ENCODE results near the gene KCTD10.

The KCTD10 gene

GRCh38 chr12:109492371-109492770, 15.3 kb upstream of the KCTD10 start:
- Histone ChIP-seq H3K4me3 (ENCODE audit: low read length, poor library complexity, severe bottlenecking) (no peak overlapping the region), H2AFZ (ENCODE audit: low read length) (no peak overlapping the region), H3K4me2 (ENCODE audit: low read depth, low read length, poor library complexity, severe bottlenecking) (no peak overlapping the region), H4K20me1 (ENCODE audit: insufficient read depth, low read length, poor library complexity, severe bottlenecking) (no peaks in the 10 kb centered on the region), H3K9me2 (replicated peaks; ENCODE audit: low read depth, low read length) (no peaks in the 10 kb centered on the region), H3K79me2 (ENCODE audit: insufficient read depth, low read length) (no peaks in the 10 kb centered on the region), H3K27me3 (ENCODE audit: insufficient read depth, low read length, poor library complexity, severe bottlenecking) (no peaks in the 10 kb centered on the region), H3F3A (ENCODE audit: low read depth) (no peaks in the 10 kb centered on the region), H3K4me1 (ENCODE audit: insufficient read depth, low read length, poor library complexity, severe bottlenecking) (no peaks in the 10 kb centered on the region), H3K9ac (ENCODE audit: low read depth, low read length, poor library complexity, severe bottlenecking) (no peak overlapping the region), H3K36me3 (ENCODE audit: insufficient read depth, low read length) (peaks cover 27% of the 10 kb centered on the region; the same call in 1 of the 2 replicates), H3K9me3 (ENCODE audit: insufficient read depth, low read depth, low read length) (no peaks in the 10 kb centered on the region)
- no peak for TF ChIP-seq EZH2phosphoT487 (IDR thresholded peaks at IDR 0.05; ENCODE audit: borderline replicate concordance)
- TF ChIP-seq, protein P1, sequence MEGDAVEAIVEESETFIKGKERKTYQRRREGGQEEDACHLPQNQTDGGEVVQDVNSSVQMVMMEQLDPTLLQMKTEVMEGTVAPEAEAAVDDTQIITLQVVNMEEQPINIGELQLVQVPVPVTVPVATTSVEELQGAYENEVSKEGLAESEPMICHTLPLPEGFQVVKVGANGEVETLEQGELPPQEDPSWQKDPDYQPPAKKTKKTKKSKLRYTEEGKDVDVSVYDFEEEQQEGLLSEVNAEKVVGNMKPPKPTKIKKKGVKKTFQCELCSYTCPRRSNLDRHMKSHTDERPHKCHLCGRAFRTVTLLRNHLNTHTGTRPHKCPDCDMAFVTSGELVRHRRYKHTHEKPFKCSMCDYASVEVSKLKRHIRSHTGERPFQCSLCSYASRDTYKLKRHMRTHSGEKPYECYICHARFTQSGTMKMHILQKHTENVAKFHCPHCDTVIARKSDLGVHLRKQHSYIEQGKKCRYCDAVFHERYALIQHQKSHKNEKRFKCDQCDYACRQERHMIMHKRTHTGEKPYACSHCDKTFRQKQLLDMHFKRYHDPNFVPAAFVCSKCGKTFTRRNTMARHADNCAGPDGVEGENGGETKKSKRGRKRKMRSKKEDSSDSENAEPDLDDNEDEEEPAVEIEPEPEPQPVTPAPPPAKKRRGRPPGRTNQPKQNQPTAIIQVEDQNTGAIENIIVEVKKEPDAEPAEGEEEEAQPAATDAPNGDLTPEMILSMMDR (conservative IDR thresholded peaks at IDR 0.05; ENCODE audit: low read length) = no peak

GRCh38 chr12:109491671-109492070, 14.6 kb upstream of the KCTD10 start:
- H2AFZ ChIP-seq (ENCODE audit: low read length) = no peak overlapping the region
- H3F3A ChIP-seq (ENCODE audit: low read depth) = no peaks in the 10 kb centered on the region
- H3K36me3 ChIP-seq (ENCODE audit: insufficient read depth, low read length) = peaks cover 31% of the 10 kb centered on the region; the same call in 1 of the 2 replicates
- no peak overlapping the region for H3K9ac ChIP-seq (ENCODE audit: low read depth, low read length, poor library complexity, severe bottlenecking)
- no peaks in the 10 kb centered on the region for H3K79me2 ChIP-seq (ENCODE audit: insufficient read depth, low read length)
- no peak overlapping the region for H3K4me2 ChIP-seq (ENCODE audit: low read depth, low read length, poor library complexity, severe bottlenecking)
- no peak for TF ChIP-seq EZH2phosphoT487 (IDR thresholded peaks at IDR 0.05; ENCODE audit: borderline replicate concordance)
- TF ChIP-seq, protein P1 (conservative IDR thresholded peaks at IDR 0.05; ENCODE audit: low read length) = no peak
- H3K27me3 ChIP-seq (ENCODE audit: insufficient read depth, low read length, poor library complexity, severe bottlenecking) = no peaks in the 10 kb centered on the region
- H3K9me2 ChIP-seq (replicated peaks; ENCODE audit: low read depth, low read length) = no peaks in the 10 kb centered on the region
- no peak overlapping the region for H3K4me3 ChIP-seq (ENCODE audit: low read length, poor library complexity, severe bottlenecking)
- no peaks in the 10 kb centered on the region for H3K4me1 ChIP-seq (ENCODE audit: insufficient read depth, low read length, poor library complexity, severe bottlenecking)
- no peaks in the 10 kb centered on the region for H4K20me1 ChIP-seq (ENCODE audit: insufficient read depth, low read length, poor library complexity, severe bottlenecking)
- H3K9me3 ChIP-seq (ENCODE audit: insufficient read depth, low read depth, low read length) = no peaks in the 10 kb centered on the region

DNA sequence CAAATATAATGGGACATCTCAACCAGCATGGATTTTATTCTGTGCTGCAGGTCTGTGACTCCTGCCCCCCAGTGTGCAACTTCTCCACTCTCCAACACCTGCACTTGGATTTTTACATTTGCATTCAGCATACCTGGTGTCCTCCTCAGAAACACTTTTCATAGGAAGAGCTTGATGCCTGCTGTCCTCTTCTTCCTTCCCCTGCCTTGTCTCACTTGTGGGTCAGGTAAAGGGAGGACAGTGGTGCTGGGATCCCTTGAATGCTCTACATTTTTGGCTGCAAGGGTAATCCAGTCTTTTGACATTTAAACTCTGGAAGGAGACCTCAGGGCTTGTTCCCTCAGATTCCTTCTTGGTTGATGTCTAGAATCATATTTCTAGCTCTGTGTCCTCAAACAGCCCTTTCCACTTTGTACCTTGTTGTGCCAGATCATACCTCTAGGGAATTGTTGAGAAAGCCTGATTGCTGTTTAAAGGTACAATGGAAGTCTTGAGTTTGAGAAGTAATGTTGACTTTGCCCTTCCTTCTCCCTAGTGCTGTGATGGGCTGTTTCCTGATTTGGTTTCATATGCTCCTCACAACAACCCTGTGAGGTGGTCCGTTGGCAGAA, 13.0 kb upstream of the KCTD10 start:
- no peak overlapping the region for H2AFZ ChIP-seq (ENCODE audit: low read length)
- no peaks in the 10 kb centered on the region for H3K27me3 ChIP-seq (ENCODE audit: insufficient read depth, low read length, poor library complexity, severe bottlenecking)
- TF ChIP-seq, protein P1 (conservative IDR thresholded peaks at IDR 0.05; ENCODE audit: low read length) = no peak
- TF ChIP-seq EZH2phosphoT487 (IDR thresholded peaks at IDR 0.05; ENCODE audit: borderline replicate concordance) = no peak
- no peak overlapping the region for H3K4me3 ChIP-seq (ENCODE audit: low read length, poor library complexity, severe bottlenecking)
- H3K9ac ChIP-seq (ENCODE audit: low read depth, low read length, poor library complexity, severe bottlenecking) = no peak overlapping the region
- H3K4me2 ChIP-seq (ENCODE audit: low read depth, low read length, poor library complexity, severe bottlenecking) = no peak overlapping the region
- H3K9me2 ChIP-seq (replicated peaks; ENCODE audit: low read depth, low read length) = no peaks in the 10 kb centered on the region
- peaks cover 44% of the 10 kb centered on the region; the same call in 1 of the 2 replicates for H3K36me3 ChIP-seq (ENCODE audit: insufficient read depth, low read length)
- H3F3A ChIP-seq (ENCODE audit: low read depth) = no peaks in the 10 kb centered on the region
- no peaks in the 10 kb centered on the region for H3K79me2 ChIP-seq (ENCODE audit: insufficient read depth, low read length)
- no peaks in the 10 kb centered on the region for H3K4me1 ChIP-seq (ENCODE audit: insufficient read depth, low read length, poor library complexity, severe bottlenecking)
- no peaks in the 10 kb centered on the region for H3K9me3 ChIP-seq (ENCODE audit: insufficient read depth, low read depth, low read length)
- no peaks in the 10 kb centered on the region for H4K20me1 ChIP-seq (ENCODE audit: insufficient read depth, low read length, poor library complexity, severe bottlenecking)
